ENCODE data around the gene KNDC1.

KNDC1 gene

GRCh38 chr10:133237241-133237587, 77.2 kb downstream of the KNDC1 start:
- TF ChIP-seq CTCF (IDR thresholded peaks at IDR 0.05; ENCODE audit: extremely low read depth, missing control alignments): no peak
- no peak for DNase-seq (ENCODE audit: low spot score)

GRCh38 chr10:133237588-133238465, 77.8 kb downstream of the KNDC1 start, which contains the start of gene VENTX:
VENTX (plus strand) TSS chr10:133237855; CDS start chr10:133237915, 60 bp downstream.
- no peak for DNase-seq (ENCODE audit: low spot score)
- no peak for TF ChIP-seq CTCF (IDR thresholded peaks at IDR 0.05; ENCODE audit: extremely low read depth, missing control alignments)

- TF ChIP-seq CTCF (IDR thresholded peaks at IDR 0.05; ENCODE audit: extremely low read depth, missing control alignments): no peak
- DNase-seq (ENCODE audit: low spot score): no peak
These were observed 78.4 kb downstream of the KNDC1 start for GRCh38 chr10:133238466-133238804.

- TF ChIP-seq CTCF (IDR thresholded peaks at IDR 0.05; ENCODE audit: extremely low read depth, missing control alignments): no peak
- no peak for DNase-seq (ENCODE audit: low spot score)
These were observed 80.0 kb downstream of the KNDC1 start for GRCh38 chr10:133239990-133240389.

GRCh38 chr10:133241501-133242205, 81.6 kb downstream of the KNDC1 start:
- DNase-seq (ENCODE audit: low spot score): no peak
- no peak for TF ChIP-seq CTCF (IDR thresholded peaks at IDR 0.05; ENCODE audit: extremely low read depth, missing control alignments)

GRCh38 chr10:133242611-133243356, 82.8 kb downstream of the KNDC1 start:
- DNase-seq (ENCODE audit: low spot score): no peak
- TF ChIP-seq CTCF (IDR thresholded peaks at IDR 0.05; ENCODE audit: extremely low read depth, missing control alignments): no peak

GRCh38 chr10:133243593-133243992, 83.6 kb downstream of the KNDC1 start:
- no peak for TF ChIP-seq CTCF (IDR thresholded peaks at IDR 0.05; ENCODE audit: extremely low read depth, missing control alignments)

More at GRCh38 chr10:133243593-133243992, 83.6 kb downstream of the KNDC1 start:
- no peak for DNase-seq (ENCODE audit: low spot score)
